BLaER1 treated with 17β-estradiol and CSF1 and Interleukin-3, amounts not matched to agents 10 nM and 100 nM (cell line): ENCODE results near the gene MBD5.

Source experiments
- H3K27ac ChIP-seq, 11 experiments: shearing (Covaris generic); formaldehyde crosslinking; 2 replicates each; pipeline ENCODE4 v1.8.1; 2022
- H3K27me3 ChIP-seq, 11 experiments: shearing (Covaris generic); formaldehyde crosslinking; 2 replicates each; pipeline ENCODE4 v1.8.1; 2022
- H3K36me3 ChIP-seq, 11 experiments: shearing (Covaris generic); formaldehyde crosslinking; 2 replicates each; pipeline ENCODE4 v1.8.1; 2022
- H3K4me1 ChIP-seq, 10 experiments: shearing (Covaris generic); formaldehyde crosslinking; 2 replicates each; pipeline ENCODE4 v1.8.1; 2022
- H3K4me2 ChIP-seq, 11 experiments: shearing (Covaris generic); formaldehyde crosslinking; 2 replicates each; pipeline ENCODE4 v1.8.1; 2022
- H3K4me3 ChIP-seq, 10 experiments: shearing (Covaris generic); formaldehyde crosslinking; 2 replicates each; pipeline ENCODE4 v1.8.1; 2022
- H3K9ac ChIP-seq, 11 experiments: shearing (Covaris generic); formaldehyde crosslinking; 2 replicates each; pipeline ENCODE4 v1.8.1; 2022
- H3K9me3 ChIP-seq, 11 experiments: shearing (Covaris generic); formaldehyde crosslinking; replicated peaks in 1 of 11; 2 replicates each; pipeline ENCODE4 v1.8.1; 2022
- H4K20me1 ChIP-seq, 11 experiments: shearing (Covaris generic); formaldehyde crosslinking; 2 replicates each; pipeline ENCODE4 v1.8.1; 2022
- Cebpa-rat ChIP-seq, 11 experiments: shearing (Covaris generic); IDR thresholded peaks; 2 replicates each; pipeline ENCODE4 v1.8.1; 2022

MBD5 gene

GRCh38 chr2:148058641-148059040 is 37.8 kb downstream of the MBD5 start:
- H3K9ac ChIP-seq: no peak overlapping the region
- H3K4me3 ChIP-seq: no peak overlapping the region

GRCh38 chr2:148063633-148064032 is 42.7 kb downstream of the MBD5 start:
- H3K27ac ChIP-seq: no peak overlapping the region
- H3K9ac ChIP-seq: no peak overlapping the region
- no peaks in the 10 kb centered on the region for H3K27me3 ChIP-seq
- no peaks in the 10 kb centered on the region for H3K4me1 ChIP-seq
- no peak overlapping the region for H3K4me2 ChIP-seq
- no peak overlapping the region for H3K4me3 ChIP-seq
- 0 out of 22 replicates have a peak, but pooled peaks cover 0 to 10% (median 0%) of the 10 kb centered on the region in 11 experiments for H3K9me3 ChIP-seq
- no peak for TF ChIP-seq Cebpa-rat (IDR thresholded peaks at IDR 0.05)
- peaks cover 0 to 17% (median 0%) of the 10 kb centered on the region in 11 experiments; a peak in 5 of 22 replicates for H3K36me3 ChIP-seq
- no peaks in the 10 kb centered on the region for H4K20me1 ChIP-seq

More at GRCh38 chr2:148058641-148059040, 37.8 kb downstream of the MBD5 start:
- TF ChIP-seq Cebpa-rat (IDR thresholded peaks at IDR 0.05): no peak
- H3K27ac ChIP-seq: no peak overlapping the region
- H3K9me3 ChIP-seq: peaks cover 0 to 4% (median 0%) of the 10 kb centered on the region in 11 experiments; a peak in 1 of 22 replicates
- H3K36me3 ChIP-seq: peaks cover 3 to 30% (median 9%) of the 10 kb centered on the region in 11 experiments; a peak in 16 of 22 replicates
- no peaks in the 10 kb centered on the region for H3K27me3 ChIP-seq
- H4K20me1 ChIP-seq: peaks cover 0 to 15% (median 0%) of the 10 kb centered on the region in 11 experiments; a peak in 1 of 22 replicates
- H3K4me1 ChIP-seq: no peaks in the 10 kb centered on the region
- no peak overlapping the region for H3K4me2 ChIP-seq

GRCh38 chr2:148065936-148066335 is 45.0 kb downstream of the MBD5 start:
- Histone ChIP-seq H3K4me1 (no peaks in the 10 kb centered on the region), H3K9ac (no peak overlapping the region), H3K27me3 (no peaks in the 10 kb centered on the region), H4K20me1 (no peaks in the 10 kb centered on the region), H3K27ac (no peak overlapping the region), H3K36me3 (peaks cover 0 to 9% (median 0%) of the 10 kb centered on the region in 11 experiments; a peak in 2 of 22 replicates), H3K9me3 (0 out of 22 replicates have a peak, but pooled peaks cover 0 to 10% (median 0%) of the 10 kb centered on the region in 11 experiments), H3K4me2 (no peak overlapping the region), H3K4me3 (no peak overlapping the region)
- no peak for TF ChIP-seq Cebpa-rat (IDR thresholded peaks at IDR 0.05)

- H3K4me3 ChIP-seq: no peak overlapping the region
- TF ChIP-seq Cebpa-rat (IDR thresholded peaks at IDR 0.05): no peak
- 0 out of 22 replicates have a peak, but pooled peaks cover 0 to 10% (median 0%) of the 10 kb centered on the region in 11 experiments for H3K9me3 ChIP-seq
- H3K27ac ChIP-seq: no peak overlapping the region
- no peak overlapping the region for H3K9ac ChIP-seq
- H4K20me1 ChIP-seq: no peaks in the 10 kb centered on the region
- H3K4me2 ChIP-seq: no peak overlapping the region
- H3K27me3 ChIP-seq: no peaks in the 10 kb centered on the region
- peaks cover 0 to 9% (median 0%) of the 10 kb centered on the region in 11 experiments; a peak in 2 of 22 replicates for H3K36me3 ChIP-seq
- H3K4me1 ChIP-seq: no peaks in the 10 kb centered on the region
Measured at GRCh38 chr2:148067801-148068200, 46.9 kb downstream of the MBD5 start.

- Histone ChIP-seq H3K4me2 (no peak overlapping the region), H3K9ac (no peak overlapping the region), H3K4me3 (no peak overlapping the region), H4K20me1 (0 out of 22 replicates have a peak, but pooled peaks cover 0 to 4% (median 0%) of the 10 kb centered on the region in 11 experiments), H3K9me3 (no peaks in the 10 kb centered on the region), H3K4me1 (no peaks in the 10 kb centered on the region), H3K27me3 (no peaks in the 10 kb centered on the region), H3K36me3 (peaks cover 0 to 4% (median 0%) of the 10 kb centered on the region in 11 experiments; a peak in 2 of 22 replicates), H3K27ac (no peak overlapping the region)
- TF ChIP-seq Cebpa-rat (IDR thresholded peaks at IDR 0.05): no peak
Measured at GRCh38 chr2:148071351-148071750, 50.5 kb downstream of the MBD5 start.

GRCh38 chr2:148096012-148096411 is 75.1 kb downstream of the MBD5 start:
- Histone ChIP-seq H3K4me3 (no peak overlapping the region), H3K4me1 (no peaks in the 10 kb centered on the region), H3K27ac (no peak overlapping the region), H3K9ac (no peak overlapping the region), H3K27me3 (no peaks in the 10 kb centered on the region), H3K9me3 (peaks cover 0 to 2% (median 0%) of the 10 kb centered on the region in 11 experiments; a peak in 1 of 22 replicates), H3K4me2 (no peak overlapping the region), H3K36me3 (no peaks in the 10 kb centered on the region), H4K20me1 (0 out of 22 replicates have a peak, but pooled peaks cover 0 to 2% (median 0%) of the 10 kb centered on the region in 11 experiments)
- no peak for TF ChIP-seq Cebpa-rat (IDR thresholded peaks at IDR 0.05)

- no peak for TF ChIP-seq Cebpa-rat (IDR thresholded peaks at IDR 0.05)
- no peak overlapping the region for H3K9ac ChIP-seq
- H3K27ac ChIP-seq: no peak overlapping the region
- no peaks in the 10 kb centered on the region; a peak in 1 of 22 replicates for H3K36me3 ChIP-seq
- no peak overlapping the region for H3K4me2 ChIP-seq
- H3K4me3 ChIP-seq: no peak overlapping the region
- 0 out of 22 replicates have a peak, but pooled peaks cover 0 to 3% (median 0%) of the 10 kb centered on the region in 11 experiments for H4K20me1 ChIP-seq
- no peaks in the 10 kb centered on the region for H3K27me3 ChIP-seq
- H3K9me3 ChIP-seq: peaks cover 0 to 5% (median 0%) of the 10 kb centered on the region in 11 experiments; a peak in 1 of 22 replicates
- no peaks in the 10 kb centered on the region for H3K4me1 ChIP-seq
Measured at GRCh38 chr2:148102641-148103040, 81.8 kb downstream of the MBD5 start.

- no peak overlapping the region for H3K4me2 ChIP-seq
- H3K4me3 ChIP-seq: no peak overlapping the region
- peaks cover 0 to 5% (median 0%) of the 10 kb centered on the region in 11 experiments; a peak in 1 of 22 replicates for H3K9me3 ChIP-seq
- H3K36me3 ChIP-seq: peaks cover 0 to 9% (median 0%) of the 10 kb centered on the region in 11 experiments; a peak in 3 of 22 replicates
- H4K20me1 ChIP-seq: 0 out of 22 replicates have a peak, but pooled peaks cover 0 to 3% (median 0%) of the 10 kb centered on the region in 11 experiments
- no peak overlapping the region for H3K9ac ChIP-seq
- H3K4me1 ChIP-seq: no peaks in the 10 kb centered on the region
- no peaks in the 10 kb centered on the region for H3K27me3 ChIP-seq
- H3K27ac ChIP-seq: no peak overlapping the region
- no peak for TF ChIP-seq Cebpa-rat (IDR thresholded peaks at IDR 0.05)
Measured at GRCh38 chr2:148103946-148104345, 83.1 kb downstream of the MBD5 start.

GRCh38 chr2:148106331-148106730 is 85.4 kb downstream of the MBD5 start:
- no peak overlapping the region for H3K4me2 ChIP-seq
- H4K20me1 ChIP-seq: 0 out of 22 replicates have a peak, but pooled peaks cover 0 to 4% (median 0%) of the 10 kb centered on the region in 11 experiments
- H3K27ac ChIP-seq: no peak overlapping the region
- peaks cover 0 to 10% (median 0%) of the 10 kb centered on the region in 11 experiments; a peak in 3 of 22 replicates for H3K36me3 ChIP-seq
- peaks cover 0 to 6% (median 0%) of the 10 kb centered on the region in 10 experiments; a peak in 2 of 20 replicates for H3K4me1 ChIP-seq
- peaks cover 0 to 5% (median 0%) of the 10 kb centered on the region in 11 experiments; a peak in 1 of 22 replicates for H3K9me3 ChIP-seq
- H3K4me3 ChIP-seq: no peak overlapping the region
- no peak overlapping the region for H3K9ac ChIP-seq
- no peak for TF ChIP-seq Cebpa-rat (IDR thresholded peaks at IDR 0.05)
- H3K27me3 ChIP-seq: no peaks in the 10 kb centered on the region
